ENCODE results near the gene STIM2.

Gene STIM2

DNA sequence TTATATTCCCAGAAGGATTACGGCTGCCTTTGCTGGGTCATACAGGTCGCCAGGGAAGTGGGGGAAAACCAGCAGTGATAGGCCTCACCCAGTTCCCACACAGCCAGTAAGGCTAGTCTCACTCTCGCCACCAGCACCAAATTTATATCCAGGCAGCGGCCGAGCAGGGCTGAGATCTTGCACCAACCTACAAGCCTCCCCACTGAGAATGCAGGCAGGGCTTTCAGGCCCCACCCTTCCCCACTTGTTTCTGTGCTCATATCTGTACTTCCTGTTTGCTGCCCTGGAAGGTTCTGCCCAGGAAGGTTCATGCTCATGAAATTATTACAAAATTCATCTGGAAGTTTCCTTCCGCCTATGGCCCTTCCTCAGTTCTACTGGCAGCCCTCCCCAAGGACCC, 179.7 kb downstream of the STIM2 start:
- no peak for DNase-seq (ENCODE audit: low read depth)

DNA sequence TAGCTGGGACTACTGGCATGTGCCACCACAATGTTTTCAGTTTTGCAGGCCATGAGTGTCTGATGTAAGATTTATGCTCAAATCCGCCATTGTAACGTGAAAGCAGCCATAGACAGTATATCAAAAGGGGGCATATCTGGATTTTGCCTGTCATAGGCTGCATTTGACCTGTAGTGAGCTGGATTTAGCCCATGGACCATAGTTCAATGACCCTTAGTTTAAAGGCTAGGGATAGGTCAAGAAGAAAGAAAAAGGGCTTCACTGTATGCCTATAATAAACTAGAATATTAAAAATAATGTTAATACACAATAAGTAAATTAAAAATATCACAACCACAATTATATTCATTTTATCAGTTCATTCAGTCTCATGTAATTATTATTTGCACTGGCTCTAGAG, 181.8 kb downstream of the STIM2 start:
- DNase-seq (ENCODE audit: low read depth), result no peak

DNA sequence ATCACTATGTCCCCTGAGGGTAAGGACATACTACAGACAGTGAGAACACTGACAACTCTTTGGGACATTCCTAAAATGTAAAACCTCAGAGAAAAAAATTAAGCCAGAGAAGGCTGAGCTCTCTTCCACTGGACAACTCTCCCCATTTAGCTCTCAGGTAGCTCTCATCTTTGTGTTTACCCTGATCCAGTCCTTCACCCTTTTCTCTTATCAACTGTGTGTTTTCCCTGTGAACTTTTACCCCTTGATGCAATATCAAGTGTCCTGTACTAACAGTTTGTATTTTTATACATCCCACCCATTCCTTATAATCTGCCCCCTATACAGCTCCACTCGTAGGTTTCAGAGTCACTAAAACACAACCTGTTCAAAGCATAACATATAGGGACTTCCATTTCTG, 182.6 kb downstream of the STIM2 start:
- no peak for DNase-seq (ENCODE audit: low read depth)

DNA sequence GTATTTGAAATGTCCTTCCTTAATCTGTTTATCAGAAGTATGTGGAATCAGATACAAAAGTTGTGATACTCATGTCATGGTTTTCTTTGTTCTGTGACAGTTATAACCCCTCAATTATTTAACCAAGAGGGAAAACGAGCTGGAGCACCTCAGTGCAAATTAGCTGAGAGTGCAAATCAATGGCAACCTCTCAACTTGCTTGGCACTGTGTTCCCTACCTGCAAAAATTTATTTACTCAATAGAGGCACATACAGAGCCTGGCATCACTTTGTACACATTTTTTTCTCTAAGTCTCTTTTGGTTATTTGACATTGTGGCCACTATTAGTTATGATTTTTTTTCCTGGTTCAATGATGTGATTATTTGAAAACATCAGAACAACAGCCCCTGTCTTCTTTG, 186.2 kb downstream of the STIM2 start:
- no peak for DNase-seq (ENCODE audit: low read depth)

DNA sequence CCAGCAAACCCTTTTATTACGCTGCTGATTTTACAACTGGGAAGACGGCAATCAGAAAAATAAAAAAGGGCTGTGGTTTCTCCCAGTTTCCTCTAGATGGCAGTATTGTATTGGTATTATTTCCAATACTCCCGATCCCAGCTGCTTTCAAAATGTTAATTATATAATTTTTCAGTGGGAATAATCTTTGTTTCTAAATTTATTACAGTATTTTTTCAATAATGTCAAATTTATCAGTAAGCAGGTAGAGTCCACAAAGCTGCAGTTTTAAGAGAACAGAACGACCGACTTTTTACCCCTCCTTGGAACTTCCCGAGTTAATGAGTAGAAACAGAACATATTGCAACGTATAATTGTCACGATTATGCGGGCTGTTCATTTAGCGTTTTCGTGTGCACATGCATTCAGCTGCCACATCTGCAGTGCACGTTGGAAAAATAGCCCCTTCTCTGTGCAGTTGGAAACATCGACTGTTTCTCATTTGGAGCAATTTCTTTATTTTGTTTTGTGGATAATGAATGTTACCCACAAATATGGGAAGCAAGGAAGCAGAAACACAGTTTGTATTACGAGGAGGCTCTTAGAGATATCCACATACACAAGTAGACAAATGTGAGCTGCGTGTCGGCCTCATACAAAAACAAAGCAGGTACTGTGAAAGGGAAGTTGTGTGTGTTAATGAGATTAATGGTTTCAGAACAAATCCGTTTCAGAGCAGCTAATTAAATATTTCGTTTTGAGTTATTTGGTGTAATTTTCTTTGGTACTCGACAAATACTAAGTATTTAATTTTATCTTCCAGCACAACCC, 188.0 kb downstream of the STIM2 start:
- DNase-seq (ENCODE audit: low read depth), result peak; percentile 8

DNA sequence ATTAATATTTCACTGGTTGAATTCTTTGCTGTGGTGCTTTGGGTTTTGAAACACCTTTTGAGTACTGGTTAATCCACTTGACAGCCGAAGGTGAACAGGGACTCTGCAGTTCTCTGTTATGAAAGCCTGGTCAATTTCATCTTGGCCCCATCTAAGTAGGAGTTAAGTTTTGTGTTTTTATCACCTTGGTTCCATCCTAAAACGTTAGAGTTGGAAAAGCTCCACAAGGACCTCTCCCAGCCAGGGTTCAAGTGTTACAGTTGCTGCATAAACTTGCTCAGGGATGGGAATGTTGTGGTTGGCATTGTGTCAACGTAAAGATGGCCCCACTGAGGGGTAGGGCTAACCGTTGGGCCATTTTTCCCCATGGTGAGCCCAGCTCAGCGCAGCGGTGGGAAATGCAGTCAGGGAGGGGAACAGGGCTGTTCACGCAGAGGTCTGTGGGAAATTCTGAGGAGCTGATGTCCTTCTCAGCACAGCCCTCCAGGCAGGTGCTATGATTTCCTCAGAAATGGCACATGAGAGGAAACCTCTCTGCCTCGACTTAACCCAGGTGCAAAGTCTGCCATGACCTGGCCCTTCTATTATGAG, 188.7 kb downstream of the STIM2 start:
- DNase-seq (ENCODE audit: low read depth), result no peak

DNA sequence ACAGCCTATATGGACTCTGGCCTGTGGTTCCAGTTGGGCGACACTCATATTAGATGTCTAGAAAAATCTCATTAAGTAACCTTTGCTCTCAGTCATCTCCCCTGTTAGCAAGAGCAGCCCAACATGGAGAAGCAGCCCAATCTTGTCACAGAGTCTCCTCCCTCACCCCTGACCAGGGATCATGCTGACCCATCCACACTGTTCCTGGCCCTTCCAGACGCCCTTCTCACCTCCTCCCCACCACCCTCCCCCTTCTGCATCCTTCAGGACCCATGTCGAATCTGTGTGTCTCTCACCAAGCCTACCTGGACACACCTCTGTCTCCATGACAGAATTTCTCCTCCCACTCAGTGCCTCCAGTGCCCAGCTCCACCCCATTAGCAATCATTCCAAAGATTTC, 190.1 kb downstream of the STIM2 start:
- no peak for DNase-seq (ENCODE audit: low read depth)

DNA sequence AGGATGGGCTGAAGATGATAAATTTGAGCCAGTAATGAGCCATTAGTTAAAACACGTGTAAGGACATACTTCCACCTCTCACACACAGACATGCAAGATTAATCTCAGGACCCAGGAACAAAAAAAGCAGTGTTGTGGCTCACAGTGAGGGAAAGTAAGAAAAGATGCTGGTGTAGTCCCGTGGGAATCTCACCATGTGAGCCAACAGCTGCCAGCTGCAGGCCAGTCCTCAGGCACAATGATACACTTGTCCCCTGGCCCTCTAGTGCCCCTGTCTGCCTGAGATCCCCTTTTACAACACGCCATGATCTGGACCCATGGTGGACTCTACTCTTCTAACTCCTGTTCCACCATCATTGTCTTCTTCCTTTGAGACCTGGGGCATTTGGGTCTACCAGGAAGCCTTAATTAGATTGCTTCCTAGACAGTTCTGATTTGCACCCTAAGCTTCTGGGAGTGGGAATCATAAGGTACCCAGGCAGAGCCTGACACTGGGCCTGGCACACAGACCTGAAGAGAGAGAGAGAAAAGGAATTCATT, 194.7 kb downstream of the STIM2 start:
- DNase-seq (ENCODE audit: low read depth), result no peak

DNA sequence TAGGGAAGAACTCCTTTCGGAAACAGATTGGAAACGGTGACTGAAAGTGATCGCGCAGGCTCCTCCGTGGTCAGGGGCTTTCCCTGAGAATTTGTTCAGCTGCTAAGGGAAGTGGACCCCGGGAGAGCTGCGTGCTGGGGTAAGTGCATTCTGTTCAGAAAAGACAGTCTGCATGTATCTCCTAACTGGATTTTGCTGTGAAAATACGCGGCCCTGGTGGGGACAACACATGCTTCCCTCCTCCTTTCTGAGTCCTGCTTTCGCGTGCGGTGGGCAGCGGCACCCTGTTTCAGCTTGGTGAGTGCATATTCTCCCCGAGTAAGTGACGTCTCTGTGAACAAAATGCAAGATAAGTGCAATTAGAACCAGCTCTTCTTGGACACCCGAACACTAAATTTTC, 195.6 kb downstream of the STIM2 start:
- DNase-seq (ENCODE audit: low read depth), result no peak

DNA sequence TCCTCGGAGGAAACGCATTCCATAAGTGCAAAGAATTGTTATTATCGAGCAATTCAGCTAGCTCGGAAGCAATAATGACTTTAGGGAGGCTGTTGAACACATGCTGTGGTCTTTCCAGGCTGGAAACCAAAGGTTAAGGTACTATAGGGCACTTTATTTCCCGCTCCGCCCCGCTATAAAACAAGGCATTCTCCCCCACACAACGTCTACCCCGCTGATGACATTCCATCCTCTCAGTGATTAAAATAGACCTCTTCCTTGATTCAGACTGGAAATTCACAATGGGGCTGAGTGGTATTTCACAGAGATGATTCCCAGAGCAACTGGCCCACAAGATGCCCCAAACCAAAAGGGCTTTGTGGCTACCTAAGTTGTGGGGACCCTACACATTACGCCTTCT, 196.4 kb downstream of the STIM2 start:
- DNase-seq (ENCODE audit: low read depth), result no peak

DNA sequence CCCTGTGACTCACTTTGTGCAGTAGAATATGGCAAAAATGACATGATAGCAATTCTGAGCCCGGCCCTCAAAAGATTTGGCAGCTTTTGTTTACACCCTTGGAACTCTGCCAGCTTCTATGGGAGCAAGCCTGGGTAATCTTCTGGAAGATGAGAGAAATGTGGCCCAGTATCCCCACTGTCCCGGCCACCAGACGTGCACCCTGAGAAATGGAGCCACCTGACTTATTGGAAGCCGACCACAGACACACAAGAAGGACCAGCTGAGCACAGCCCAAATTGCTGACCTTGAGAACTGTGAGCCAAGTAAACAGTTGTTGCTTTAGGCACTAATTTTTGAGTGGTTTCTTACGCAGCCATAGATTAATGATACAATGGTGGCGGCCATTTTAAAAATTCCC, 197.0 kb downstream of the STIM2 start:
- no peak for DNase-seq (ENCODE audit: low read depth)

DNA sequence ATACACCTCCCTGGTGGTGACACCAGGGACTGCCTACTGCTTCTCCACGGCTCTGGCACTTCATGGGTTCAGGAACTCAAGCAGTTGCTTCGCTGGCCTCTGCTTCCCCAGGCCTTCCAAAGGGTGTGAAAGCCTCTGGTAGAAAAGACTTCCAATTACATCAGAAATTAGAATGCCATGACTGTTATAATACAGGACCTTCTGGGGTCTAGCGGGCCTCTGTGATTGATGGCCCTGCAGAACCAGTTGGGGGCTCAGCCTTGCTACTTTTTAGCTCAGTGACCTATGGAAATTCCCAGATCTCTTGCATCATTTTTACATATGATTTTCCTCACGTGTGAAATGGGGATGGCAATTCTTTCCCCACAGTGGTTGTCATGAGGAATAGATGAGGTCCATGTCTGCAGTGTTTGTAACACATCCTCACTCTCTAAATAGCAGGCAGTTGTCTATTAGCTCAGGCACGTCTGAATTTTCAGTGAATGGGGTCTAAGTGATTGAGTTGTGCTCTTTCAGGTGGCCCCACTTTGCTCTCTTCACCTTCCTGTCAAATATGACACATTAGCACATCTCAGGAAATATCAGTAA, 198.3 kb downstream of the STIM2 start:
- DNase-seq (ENCODE audit: low read depth), result no peak

DNA sequence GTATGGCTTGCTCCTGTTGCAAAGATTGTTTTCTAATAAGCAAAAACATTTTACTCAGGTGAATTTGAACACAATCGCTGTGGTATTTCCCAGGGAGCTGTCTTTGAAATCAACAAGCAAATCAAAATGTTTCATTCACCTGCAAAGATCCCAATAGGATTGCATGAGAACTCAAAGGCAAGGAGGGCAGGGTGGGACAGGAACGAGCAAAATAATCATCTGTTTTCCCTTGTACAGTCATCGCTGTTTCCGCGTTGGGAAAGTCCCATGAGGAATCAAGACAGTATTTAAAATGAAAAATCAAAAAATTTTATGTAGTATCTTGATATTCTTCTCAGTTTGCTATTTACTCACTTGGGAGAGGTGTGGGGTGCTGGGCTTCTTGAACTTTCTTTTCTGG, 198.8 kb downstream of the STIM2 start:
- DNase-seq (ENCODE audit: low read depth), result no peak

DNA sequence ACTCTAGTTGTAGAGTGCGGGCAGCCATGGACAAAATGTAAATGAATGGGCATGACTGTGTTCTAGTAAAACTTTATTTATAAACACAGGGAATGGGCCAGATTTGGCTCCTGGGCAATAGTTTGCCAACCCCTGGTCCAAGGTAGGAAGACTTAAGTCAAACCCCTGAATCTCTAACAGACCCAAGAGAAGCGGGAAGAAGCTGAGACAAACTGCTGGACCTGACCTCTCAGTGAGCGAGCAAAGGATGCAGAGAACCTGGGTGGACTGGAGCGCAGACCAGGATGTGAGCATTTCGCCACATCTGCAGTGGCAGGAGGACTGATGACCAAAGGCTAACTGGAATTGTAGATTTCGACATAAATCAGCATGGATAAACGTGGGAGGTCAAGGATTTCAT, 201.6 kb downstream of the STIM2 start:
- DNase-seq (ENCODE audit: low read depth), result no peak

DNA sequence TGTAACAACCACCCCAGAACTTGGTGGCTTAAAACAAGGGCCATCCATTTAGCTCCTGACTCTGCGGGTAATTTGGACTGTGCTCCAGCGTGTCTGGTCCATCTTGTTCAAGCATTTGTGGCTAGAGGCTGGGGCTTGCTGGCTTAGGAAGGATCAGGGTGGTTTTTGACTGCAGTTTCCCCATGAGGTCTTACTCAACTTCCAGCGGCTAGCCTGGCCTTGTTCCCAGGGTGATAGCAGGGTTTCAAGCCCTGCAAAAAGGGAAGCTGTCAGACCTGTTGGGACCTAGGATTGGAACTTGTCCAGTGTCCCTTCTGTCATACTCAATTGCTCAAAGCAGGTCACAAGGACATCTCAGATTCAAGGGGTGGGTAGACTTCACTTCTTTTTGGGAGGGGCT, 205.9 kb downstream of the STIM2 start:
- no peak for DNase-seq (ENCODE audit: low read depth)

DNA sequence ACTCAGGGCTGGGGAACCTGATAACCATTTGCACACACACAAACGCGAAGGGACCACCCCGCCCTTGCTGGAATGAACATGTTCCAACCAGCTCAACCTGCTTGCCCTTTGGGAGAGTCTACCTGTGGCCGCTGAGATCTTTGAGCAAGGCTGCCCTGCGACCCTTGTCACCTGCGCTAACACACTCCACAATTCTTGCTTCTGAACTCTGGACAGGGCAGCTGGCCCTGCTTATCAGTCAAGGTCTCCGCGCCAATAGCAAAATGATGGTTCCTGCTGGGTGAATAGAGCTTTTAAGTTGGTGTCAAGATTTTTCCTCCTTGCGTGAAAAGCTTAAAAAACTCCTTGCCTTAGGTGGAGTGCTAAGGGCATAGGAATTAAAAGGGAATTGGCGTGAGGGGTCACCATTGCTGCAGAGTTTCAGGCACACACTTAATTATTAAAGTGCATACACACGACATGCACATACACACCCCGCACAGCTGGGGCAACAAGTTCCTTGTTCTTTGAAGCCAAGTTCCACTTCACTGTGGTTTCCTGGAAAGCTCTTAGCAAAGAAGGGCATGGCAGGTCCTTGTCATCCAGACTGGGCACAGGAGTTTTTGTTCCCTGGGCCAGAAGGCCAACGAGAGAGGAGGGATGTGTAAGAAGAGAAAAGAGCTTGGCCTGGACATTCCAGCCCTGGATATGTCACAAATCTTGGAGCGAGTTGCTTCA, 207.7 kb downstream of the STIM2 start:
- DNase-seq (ENCODE audit: low read depth), result no peak
